ENCODE results near the gene TMEM235.

The TMEM235 gene

DNA sequence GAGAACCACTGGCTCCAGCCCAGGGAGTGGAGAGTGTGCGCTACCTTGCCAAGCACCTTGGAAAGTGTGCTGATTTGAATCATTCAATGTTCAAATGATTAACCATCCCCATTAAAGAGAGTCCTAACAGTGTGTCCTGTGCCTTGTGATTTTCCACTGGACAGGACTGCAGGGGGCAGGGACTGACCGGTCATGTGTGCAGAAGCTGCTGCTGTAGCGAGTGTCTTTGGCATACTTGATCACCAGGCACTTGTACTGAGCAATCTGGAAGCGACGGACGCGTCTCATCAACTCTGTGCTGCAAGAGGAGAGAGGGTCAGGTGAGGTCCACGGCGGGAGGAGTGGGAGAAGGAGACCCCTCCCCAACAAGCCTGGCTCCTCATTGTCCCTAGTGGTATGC lies 46.6 kb upstream of the TMEM235 start:
- Histone ChIP-seq H3K14ac (ENCODE audit: low read length in 2 of 2) (no peak overlapping the region), H3K79me1 (replicated peaks; ENCODE audit: low read length, poor library complexity, severe bottlenecking) (peaks cover 18% of the 10 kb centered on the region), H3K4ac (ENCODE audit: low read depth in 1 of 2, low read length in 2 of 2) (no peak overlapping the region), H3K27me3 (ENCODE audit: control insufficient read depth in 1 of 2, insufficient read depth in 1 of 2, low read length in 2 of 2) (no peaks in the 10 kb centered on the region), H3K4me3 (ENCODE audit: insufficient read depth in 1 of 2, low read depth in 1 of 2, low read length in 2 of 2) (no peak overlapping the region), H3K36me3 (ENCODE audit: control insufficient read depth in 1 of 2, insufficient read depth in 2 of 2, low read depth in 1 of 2, low read length in 2 of 2) (no peaks in the 10 kb centered on the region), H2AFZ (ENCODE audit: low read depth, low read length) (no peak overlapping the region), H4K91ac (ENCODE audit: low read length) (no peak overlapping the region), H2AK5ac (ENCODE audit: low read length, severe bottlenecking) (no peak overlapping the region), H2BK15ac (ENCODE audit: low read depth, poor library complexity, severe bottlenecking) (no peak overlapping the region), H3K9me3 (ENCODE audit: control insufficient read depth, low read length) (no peaks in the 10 kb centered on the region), H3K23ac (ENCODE audit: low read length in 2 of 2) (no peak overlapping the region), H2BK12ac (ENCODE audit: low read length in 2 of 2) (no peak overlapping the region), H3K9ac (ENCODE audit: low read length) (no peak overlapping the region), H3K18ac (ENCODE audit: low read depth in 1 of 2, low read length in 2 of 2) (no peak overlapping the region), H3K4me2 (ENCODE audit: low read length, poor library complexity, severe bottlenecking) (peak overlapping the region; percentile 6), H3K27ac (ENCODE audit: low read length, poor library complexity, severe bottlenecking) (peak overlapping the region; percentile 2), H2BK120ac (ENCODE audit: low read depth, low read length) (no peak overlapping the region), H3K4me1 (ENCODE audit: control insufficient read depth, insufficient read depth, low read depth, low read length) (peaks cover 38% of the 10 kb centered on the region), H2BK5ac (ENCODE audit: low read depth, low read length, poor library complexity, severe bottlenecking) (no peak overlapping the region), H4K8ac (ENCODE audit: low read length) (peak overlapping the region; percentile 10)
- WGBS = 93% methylated on average over 3 of the region's 9 CpGs
- DNase-seq = peak; percentile 18

DNA sequence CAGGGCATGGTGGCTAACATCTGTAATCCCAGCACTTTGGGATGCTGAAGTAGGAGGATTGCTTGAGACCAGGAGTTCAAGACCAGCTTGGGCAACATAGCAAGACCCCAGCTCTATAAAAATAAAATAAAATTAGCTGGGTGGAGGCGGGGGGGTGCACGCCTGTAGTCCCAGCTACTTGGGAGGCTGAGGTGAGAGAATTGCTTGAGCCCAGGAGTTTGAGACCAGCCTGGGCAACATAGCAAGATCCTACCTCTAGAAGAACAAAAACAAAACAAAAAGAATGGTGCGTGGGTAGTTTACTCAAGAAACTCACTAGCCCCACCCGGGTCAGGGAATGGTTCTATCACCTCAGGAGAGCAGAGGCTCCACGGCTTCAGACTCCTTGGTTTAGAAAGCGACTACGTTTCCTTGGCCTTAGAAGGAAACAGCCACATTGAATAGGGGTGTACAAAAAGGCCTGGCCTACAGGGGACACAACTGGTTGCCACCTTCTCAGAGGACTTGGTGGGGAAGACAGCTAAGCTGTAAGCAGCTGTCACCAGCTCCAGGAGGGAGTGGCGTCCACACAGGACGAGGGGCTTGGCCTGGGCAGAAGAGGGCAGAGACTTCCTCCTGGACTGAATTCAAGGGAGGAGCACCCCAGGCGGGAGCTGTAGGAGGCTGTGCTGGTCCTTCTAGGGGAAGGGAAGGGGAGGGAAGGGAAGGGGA lies 45.3 kb upstream of the TMEM235 start:
- no peaks in the 10 kb centered on the region for H3K9me3 ChIP-seq (ENCODE audit: control insufficient read depth, low read length)
- no peak overlapping the region for H2BK5ac ChIP-seq (ENCODE audit: low read depth, low read length, poor library complexity, severe bottlenecking)
- no peak overlapping the region for H3K4me2 ChIP-seq (ENCODE audit: low read length, poor library complexity, severe bottlenecking)
- H3K23ac ChIP-seq (ENCODE audit: low read length in 2 of 2) = no peak overlapping the region
- H2AK5ac ChIP-seq (ENCODE audit: low read length, severe bottlenecking) = peak overlapping the region; percentile 52
- H3K18ac ChIP-seq (ENCODE audit: low read depth in 1 of 2, low read length in 2 of 2) = no peak overlapping the region
- H2AFZ ChIP-seq (ENCODE audit: low read depth, low read length) = no peak overlapping the region
- H4K91ac ChIP-seq (ENCODE audit: low read length) = no peak overlapping the region
- H2BK120ac ChIP-seq (ENCODE audit: low read depth, low read length) = no peak overlapping the region
- DNase-seq = peak; percentile 18
- peaks cover 43% of the 10 kb centered on the region for H3K4me1 ChIP-seq (ENCODE audit: control insufficient read depth, insufficient read depth, low read depth, low read length)
- H3K27me3 ChIP-seq (ENCODE audit: control insufficient read depth in 1 of 2, insufficient read depth in 1 of 2, low read length in 2 of 2) = no peaks in the 10 kb centered on the region
- peaks cover 4 to 11% of the 10 kb centered on the region in 2 experiments for H3K36me3 ChIP-seq (ENCODE audit: control insufficient read depth in 1 of 2, insufficient read depth in 2 of 2, low read depth in 1 of 2, low read length in 2 of 2)
- H3K4me3 ChIP-seq (ENCODE audit: insufficient read depth in 1 of 2, low read depth in 1 of 2, low read length in 2 of 2) = peak overlapping the region in 1 of 2 experiments; percentile 87
- 50% methylated on average over 10 of the region's 10 CpGs for WGBS
- H2BK15ac ChIP-seq (ENCODE audit: low read depth, poor library complexity, severe bottlenecking) = no peak overlapping the region
- peak overlapping the region; percentile 82 for H4K8ac ChIP-seq (ENCODE audit: low read length)
- no peak overlapping the region for H3K14ac ChIP-seq (ENCODE audit: low read length in 2 of 2)
- no peak overlapping the region for H2BK12ac ChIP-seq (ENCODE audit: low read length in 2 of 2)
- no peak overlapping the region for H3K4ac ChIP-seq (ENCODE audit: low read depth in 1 of 2, low read length in 2 of 2)
- H3K27ac ChIP-seq (ENCODE audit: low read length, poor library complexity, severe bottlenecking) = no peak overlapping the region
- H3K79me1 ChIP-seq (replicated peaks; ENCODE audit: low read length, poor library complexity, severe bottlenecking) = peaks cover 25% of the 10 kb centered on the region
- H3K9ac ChIP-seq (ENCODE audit: low read length) = peak overlapping the region; percentile 24

DNA sequence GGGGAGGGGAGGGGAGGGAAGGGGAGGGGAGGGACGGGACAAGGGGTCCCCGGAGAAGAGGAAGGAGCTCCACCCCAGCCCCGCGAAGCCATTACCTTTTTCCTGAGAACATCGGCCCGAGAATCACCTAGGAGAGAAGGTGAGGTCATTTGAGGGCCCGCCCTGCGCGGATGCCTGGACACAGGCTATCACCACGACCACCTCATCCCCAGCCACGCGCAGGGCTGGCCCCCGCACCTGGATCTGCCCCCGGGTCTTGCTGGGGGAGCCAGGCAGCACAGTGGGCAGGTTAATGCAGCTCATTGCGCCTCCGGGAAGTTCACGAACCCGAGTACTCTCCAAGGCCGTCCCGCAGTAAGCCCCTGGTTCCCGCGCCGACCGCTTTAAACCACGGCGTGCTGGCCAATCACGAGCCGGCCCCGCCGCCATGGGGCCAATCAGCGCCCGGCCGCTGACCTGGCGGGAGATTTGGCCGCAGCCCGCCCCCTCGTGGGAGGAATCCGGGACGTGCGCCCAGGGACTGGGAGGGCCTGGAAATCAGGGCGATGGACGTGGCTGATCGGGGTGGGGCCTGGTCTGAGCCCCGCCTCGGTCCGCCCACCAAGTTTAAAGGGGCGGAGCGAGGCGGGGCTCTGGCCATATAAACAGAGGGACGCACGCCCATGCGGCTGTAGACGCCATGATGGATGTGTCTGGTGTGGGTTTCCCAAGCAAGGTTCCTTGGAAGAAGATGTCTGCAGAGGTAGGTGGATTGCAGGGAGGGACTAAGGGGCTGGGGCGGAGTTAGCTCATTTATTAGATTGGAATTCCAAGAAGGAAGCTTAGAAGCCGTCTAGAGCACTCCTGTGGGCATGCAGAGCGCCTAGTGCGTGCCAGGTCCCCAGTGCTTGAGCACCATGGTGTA lies 44.5 kb upstream of the TMEM235 start, which contains the start of the genes AFMID and TK1:
Gene AFMID (plus strand): TSS at position 671 of the 904 bp plus-strand sequence. CDS start 9 bp downstream, at position 680.
Gene TK1 (minus strand): TSS at position 361 of the 904 bp plus-strand sequence. CDS start 58 bp downstream, at position 303.
- Histone ChIP-seq H3K27ac (ENCODE audit: low read length, poor library complexity, severe bottlenecking) (no peak within 1 kb of the TSS), H3K4me1 (ENCODE audit: control insufficient read depth, insufficient read depth, low read depth, low read length) (peaks cover 43% of the 10 kb centered on the region), H2BK15ac (ENCODE audit: low read depth, poor library complexity, severe bottlenecking) (no peak within 1 kb of the TSS), H3K9me3 (ENCODE audit: control insufficient read depth, low read length) (no peaks in the 10 kb centered on the region), H3K4me2 (ENCODE audit: low read length, poor library complexity, severe bottlenecking) (peak within 1 kb of the TSS; percentile 89), H2AK5ac (ENCODE audit: low read length, severe bottlenecking) (peak within 1 kb of the TSS; percentile 80), H2BK5ac (ENCODE audit: low read depth, low read length, poor library complexity, severe bottlenecking) (no peak within 1 kb of the TSS), H3K18ac (ENCODE audit: low read depth in 1 of 2, low read length in 2 of 2) (peak within 1 kb of the TSS; percentile 28 to 81), H3K4me3 (ENCODE audit: insufficient read depth in 1 of 2, low read depth in 1 of 2, low read length in 2 of 2) (peak within 1 kb of the TSS; percentile 62 to 87), H3K9ac (ENCODE audit: low read length) (peak within 1 kb of the TSS; percentile 83), H2BK12ac (ENCODE audit: low read length in 2 of 2) (peak within 1 kb of the TSS in 1 of 2 experiments; percentile 2), H3K14ac (ENCODE audit: low read length in 2 of 2) (peak within 1 kb of the TSS in 1 of 2 experiments; percentile 12), H2AFZ (ENCODE audit: low read depth, low read length) (peak within 1 kb of the TSS; percentile 51), H3K23ac (ENCODE audit: low read length in 2 of 2) (no peak within 1 kb of the TSS), H4K8ac (ENCODE audit: low read length) (peak within 1 kb of the TSS; percentile 87), H3K27me3 (ENCODE audit: control insufficient read depth in 1 of 2, insufficient read depth in 1 of 2, low read length in 2 of 2) (no peaks in the 10 kb centered on the region), H3K36me3 (ENCODE audit: control insufficient read depth in 1 of 2, insufficient read depth in 2 of 2, low read depth in 1 of 2, low read length in 2 of 2) (peaks cover 8 to 14% of the 10 kb centered on the region in 2 experiments), H2BK120ac (ENCODE audit: low read depth, low read length) (peak within 1 kb of the TSS; percentile 64), H4K91ac (ENCODE audit: low read length) (peak within 1 kb of the TSS; percentile 87), H3K4ac (ENCODE audit: low read depth in 1 of 2, low read length in 2 of 2) (no peak within 1 kb of the TSS), H3K79me1 (replicated peaks; ENCODE audit: low read length, poor library complexity, severe bottlenecking) (peaks cover 25% of the 10 kb centered on the region)
- peak; percentile 97 for DNase-seq
- WGBS = 4% methylated on average over 51 of the region's 57 CpGs

DNA sequence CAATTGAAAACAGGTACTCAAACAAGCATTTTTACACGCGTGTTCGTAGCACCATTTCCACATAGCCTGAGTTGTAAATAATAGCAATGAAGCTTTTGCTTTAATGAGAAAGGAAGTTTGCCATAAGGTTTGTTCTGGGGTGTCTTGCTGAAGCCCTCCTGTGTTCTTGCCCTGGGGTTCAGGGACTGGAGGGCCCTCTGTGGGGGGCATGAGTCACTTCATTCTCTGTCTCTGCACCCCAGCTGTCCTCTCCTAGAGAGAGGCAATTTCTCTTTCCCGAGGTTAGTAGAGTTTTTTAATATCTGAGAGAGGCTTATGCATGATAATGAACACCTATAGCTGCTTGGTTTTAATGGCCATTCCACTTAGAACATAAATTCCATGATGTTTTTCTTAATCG lies 34.7 kb upstream of the TMEM235 start:
- Histone ChIP-seq H2AFZ (ENCODE audit: low read depth, low read length) (no peak overlapping the region), H3K79me1 (replicated peaks; ENCODE audit: low read length, poor library complexity, severe bottlenecking) (peaks cover 5% of the 10 kb centered on the region), H4K91ac (ENCODE audit: low read length) (no peak overlapping the region), H3K27ac (ENCODE audit: low read length, poor library complexity, severe bottlenecking) (peak overlapping the region; percentile 21), H3K4me1 (ENCODE audit: control insufficient read depth, insufficient read depth, low read depth, low read length) (peaks cover 19% of the 10 kb centered on the region), H2BK12ac (ENCODE audit: low read length in 2 of 2) (no peak overlapping the region), H3K27me3 (ENCODE audit: control insufficient read depth in 1 of 2, insufficient read depth in 1 of 2, low read length in 2 of 2) (no peaks in the 10 kb centered on the region), H3K9ac (ENCODE audit: low read length) (no peak overlapping the region), H3K9me3 (ENCODE audit: control insufficient read depth, low read length) (no peaks in the 10 kb centered on the region), H3K23ac (ENCODE audit: low read length in 2 of 2) (no peak overlapping the region), H3K14ac (ENCODE audit: low read length in 2 of 2) (no peak overlapping the region), H3K18ac (ENCODE audit: low read depth in 1 of 2, low read length in 2 of 2) (no peak overlapping the region), H2AK5ac (ENCODE audit: low read length, severe bottlenecking) (no peak overlapping the region), H4K8ac (ENCODE audit: low read length) (no peak overlapping the region), H3K36me3 (ENCODE audit: control insufficient read depth in 1 of 2, insufficient read depth in 2 of 2, low read depth in 1 of 2, low read length in 2 of 2) (peaks cover 5 to 19% of the 10 kb centered on the region in 2 experiments), H2BK120ac (ENCODE audit: low read depth, low read length) (no peak overlapping the region), H2BK5ac (ENCODE audit: low read depth, low read length, poor library complexity, severe bottlenecking) (no peak overlapping the region), H3K4me3 (ENCODE audit: insufficient read depth in 1 of 2, low read depth in 1 of 2, low read length in 2 of 2) (no peak overlapping the region), H3K4me2 (ENCODE audit: low read length, poor library complexity, severe bottlenecking) (no peak overlapping the region), H2BK15ac (ENCODE audit: low read depth, poor library complexity, severe bottlenecking) (no peak overlapping the region), H3K4ac (ENCODE audit: low read depth in 1 of 2, low read length in 2 of 2) (no peak overlapping the region)
- WGBS = 98% methylated on average over 4 of the region's 5 CpGs
- no peak for DNase-seq
